Neural crest cell (in vitro differentiated cells): ENCODE results near the gene CRYBA1. TPM values are rescaled to one million over a fixed set of nuclear protein-coding genes. Genes with fewer than 3 reads are reported as not detected.

ENCODE experiments used
- DNase-seq: peaks from one replicate; pipeline ENCODE4 v3.0.0; 2021; ENCODE audit warnings: low read depth, mixed read lengths, low spot score
- H3K27ac Mint-ChIP-seq: one replicate; pipeline ENCODE4 v1.8.0; 2021; ENCODE audit warnings: mild to moderate bottlenecking, mixed read lengths; ENCODE audit not compliant: unreplicated experiment
- H3K27me3 Mint-ChIP-seq: 2 replicates; pipeline ENCODE4 v1.8.0; 2021; ENCODE audit warnings: low read depth, mild to moderate bottlenecking, mixed read lengths
- H3K36me3 Mint-ChIP-seq: 2 replicates; pipeline ENCODE4 v1.8.0; 2021; ENCODE audit warnings: low read depth, mild to moderate bottlenecking, mixed read lengths
- H3K4me1 Mint-ChIP-seq: 2 replicates; pipeline ENCODE4 v1.8.0; 2021; ENCODE audit warnings: mixed read lengths
- H3K4me3 Mint-ChIP-seq: one replicate; pipeline ENCODE4 v1.8.0; 2021; ENCODE audit warnings: mild to moderate bottlenecking, mixed read lengths
- H3K9me3 Mint-ChIP-seq: 2 replicates; pipeline ENCODE4 v1.8.0; 2021; ENCODE audit warnings: mixed read lengths
- total RNA-seq: library from RNA; stranded (reverse); gene quantifications from 2 replicates; pipeline ENCODE4 v1.2.1, GENCODE V29; 2021
- TF ChIP-seq, protein P1 (sequence below): fragments of 200-600 bp; sonication (generic); conservative IDR thresholded peaks from 2 replicates; pipeline ENCODE4 v1.5.0; 2021; ENCODE audit warnings: antibody characterized with exemption, mild to moderate bottlenecking

Gene CRYBA1
- total RNA-seq, 1 donor from 2014 or later = 2.4 TPM

DNA sequence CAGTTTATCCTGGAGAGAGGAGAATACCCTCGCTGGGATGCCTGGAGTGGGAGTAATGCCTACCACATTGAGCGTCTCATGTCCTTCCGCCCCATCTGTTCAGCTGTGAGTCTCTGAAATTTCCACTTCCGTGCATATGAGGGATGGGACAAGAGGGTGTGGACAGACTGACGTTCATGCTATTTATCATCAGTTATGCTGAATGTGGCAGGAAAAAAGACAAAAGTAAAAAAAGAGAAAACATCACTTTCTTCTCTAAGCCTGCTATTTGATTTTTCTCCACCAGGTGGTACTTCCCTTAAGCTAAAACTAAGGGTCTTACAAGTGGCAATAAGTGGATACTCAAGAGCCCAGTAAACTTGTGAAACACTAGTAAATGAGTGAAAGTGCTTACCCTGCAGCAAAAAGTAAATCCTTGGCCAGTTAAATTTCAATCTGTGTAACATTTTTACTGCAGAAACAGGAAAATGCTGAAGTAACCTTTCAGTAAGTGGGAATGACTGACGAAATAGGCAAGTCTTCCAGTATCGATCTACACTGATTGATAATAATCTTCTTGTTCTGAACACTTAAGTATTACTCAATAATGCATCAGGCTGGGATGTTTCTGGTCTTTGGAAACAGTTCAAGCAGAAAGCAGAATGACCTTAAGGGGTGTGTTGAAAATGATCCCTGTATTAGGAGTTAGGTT, 5.6 kb downstream of the CRYBA1 start:
- H3K4me3 Mint-ChIP-seq = no peak overlapping the region
- TF ChIP-seq, protein P1, sequence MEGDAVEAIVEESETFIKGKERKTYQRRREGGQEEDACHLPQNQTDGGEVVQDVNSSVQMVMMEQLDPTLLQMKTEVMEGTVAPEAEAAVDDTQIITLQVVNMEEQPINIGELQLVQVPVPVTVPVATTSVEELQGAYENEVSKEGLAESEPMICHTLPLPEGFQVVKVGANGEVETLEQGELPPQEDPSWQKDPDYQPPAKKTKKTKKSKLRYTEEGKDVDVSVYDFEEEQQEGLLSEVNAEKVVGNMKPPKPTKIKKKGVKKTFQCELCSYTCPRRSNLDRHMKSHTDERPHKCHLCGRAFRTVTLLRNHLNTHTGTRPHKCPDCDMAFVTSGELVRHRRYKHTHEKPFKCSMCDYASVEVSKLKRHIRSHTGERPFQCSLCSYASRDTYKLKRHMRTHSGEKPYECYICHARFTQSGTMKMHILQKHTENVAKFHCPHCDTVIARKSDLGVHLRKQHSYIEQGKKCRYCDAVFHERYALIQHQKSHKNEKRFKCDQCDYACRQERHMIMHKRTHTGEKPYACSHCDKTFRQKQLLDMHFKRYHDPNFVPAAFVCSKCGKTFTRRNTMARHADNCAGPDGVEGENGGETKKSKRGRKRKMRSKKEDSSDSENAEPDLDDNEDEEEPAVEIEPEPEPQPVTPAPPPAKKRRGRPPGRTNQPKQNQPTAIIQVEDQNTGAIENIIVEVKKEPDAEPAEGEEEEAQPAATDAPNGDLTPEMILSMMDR = peak; percentile 67
- H3K36me3 Mint-ChIP-seq = no peaks in the 10 kb centered on the region
- peaks cover 4% of the 10 kb centered on the region for H3K4me1 Mint-ChIP-seq
- no peaks in the 10 kb centered on the region for H3K9me3 Mint-ChIP-seq
- no peaks in the 10 kb centered on the region for H3K27me3 Mint-ChIP-seq
- no peak overlapping the region for H3K27ac Mint-ChIP-seq
- no peak for DNase-seq

DNA sequence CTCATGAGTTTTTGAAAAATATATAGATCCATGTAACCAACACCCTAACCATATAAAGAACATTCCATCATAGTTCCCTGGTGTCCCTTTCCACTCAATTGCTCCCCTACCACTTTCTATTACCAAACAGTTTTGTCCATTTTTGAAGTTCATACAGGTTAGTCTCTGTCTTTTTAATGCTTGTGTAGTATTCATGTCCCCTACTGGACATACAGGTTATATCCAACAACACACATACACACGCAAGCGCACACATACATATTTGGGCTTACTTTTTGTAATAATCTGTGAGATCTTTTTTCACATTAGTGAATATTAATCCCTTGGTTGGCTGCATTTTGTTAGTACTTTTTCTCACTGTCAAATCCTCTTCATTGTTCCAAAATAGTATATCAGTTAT, 6.4 kb downstream of the CRYBA1 start:
- no peak overlapping the region for H3K4me3 Mint-ChIP-seq
- DNase-seq = no peak
- H3K27me3 Mint-ChIP-seq = no peaks in the 10 kb centered on the region
- H3K27ac Mint-ChIP-seq = no peak overlapping the region
- H3K36me3 Mint-ChIP-seq = no peaks in the 10 kb centered on the region
- no peaks in the 10 kb centered on the region for H3K9me3 Mint-ChIP-seq
- TF ChIP-seq, protein P1 = no peak
- H3K4me1 Mint-ChIP-seq = no peaks in the 10 kb centered on the region

DNA sequence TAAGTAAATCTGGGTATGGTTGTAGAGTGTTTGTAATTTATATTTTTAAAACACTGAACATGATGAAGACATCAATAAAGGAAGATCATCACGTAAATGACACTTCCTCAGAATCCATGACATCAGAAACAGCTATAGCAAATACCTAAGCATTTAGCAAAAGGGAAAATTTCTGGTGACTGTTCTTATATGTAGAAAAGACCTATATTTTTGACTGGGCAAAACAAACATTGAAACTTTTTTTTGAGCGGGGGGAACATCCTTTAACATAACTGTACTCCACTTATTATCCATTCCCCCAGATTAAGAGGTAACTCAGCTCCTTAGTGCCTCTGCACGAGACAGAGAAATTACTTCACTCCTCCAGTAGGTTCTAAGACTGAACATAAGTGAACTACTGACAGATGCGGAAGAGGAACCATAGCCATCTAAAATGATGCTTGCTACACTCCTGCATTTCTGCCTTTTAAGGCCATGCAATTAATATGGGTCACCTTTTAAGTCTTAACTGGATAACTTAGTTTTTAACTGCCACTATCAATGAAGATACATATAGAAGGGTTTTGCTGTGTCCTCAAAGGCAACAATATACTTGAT, 9.4 kb downstream of the CRYBA1 start:
- TF ChIP-seq, protein P1 = no peak
- H3K4me1 Mint-ChIP-seq = no peaks in the 10 kb centered on the region
- DNase-seq = no peak
- no peak overlapping the region for H3K27ac Mint-ChIP-seq
- no peaks in the 10 kb centered on the region for H3K36me3 Mint-ChIP-seq
- no peak overlapping the region for H3K4me3 Mint-ChIP-seq
- H3K27me3 Mint-ChIP-seq = no peaks in the 10 kb centered on the region
- H3K9me3 Mint-ChIP-seq = no peaks in the 10 kb centered on the region

DNA sequence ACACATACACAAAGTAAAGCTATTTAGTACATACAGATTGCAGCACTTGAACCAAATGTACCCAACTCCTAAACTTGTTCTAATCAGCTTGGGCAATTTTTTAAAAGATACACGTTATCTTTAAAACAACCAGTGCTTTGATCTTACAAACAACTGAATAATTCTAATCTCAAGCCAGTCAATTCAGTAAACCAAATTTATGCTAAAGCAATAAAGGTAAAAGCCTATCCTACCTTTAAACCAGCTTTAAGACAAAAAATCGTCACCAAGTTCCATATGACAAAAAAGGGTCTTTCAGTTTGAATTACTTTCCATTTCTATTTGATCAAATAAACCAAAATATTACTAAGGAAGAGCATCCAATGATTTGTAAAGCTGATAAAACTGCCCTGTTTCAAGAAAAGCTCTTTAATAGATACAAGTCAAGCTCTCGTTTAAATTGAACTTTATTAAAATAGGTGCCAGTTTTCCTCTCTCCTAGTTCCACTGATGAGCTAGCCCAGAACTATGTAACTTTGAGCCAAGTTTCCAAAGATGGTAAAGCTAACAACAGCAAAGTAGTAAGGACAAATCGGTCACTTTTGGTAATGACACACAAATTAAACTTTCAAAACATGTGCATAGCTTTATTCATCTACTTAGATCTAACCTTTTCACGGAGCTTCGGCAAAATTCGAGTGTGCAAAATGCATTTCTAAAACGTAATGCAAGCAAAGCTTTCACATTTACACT, 10.2 kb downstream of the CRYBA1 start:
- DNase-seq = no peak
- Mint-ChIP-seq H3K4me1 (no peaks in the 10 kb centered on the region), H3K27me3 (no peaks in the 10 kb centered on the region), H3K4me3 (no peak overlapping the region), H3K36me3 (no peaks in the 10 kb centered on the region), H3K27ac (no peak overlapping the region), H3K9me3 (no peaks in the 10 kb centered on the region)
- TF ChIP-seq, protein P1 = no peak

DNA sequence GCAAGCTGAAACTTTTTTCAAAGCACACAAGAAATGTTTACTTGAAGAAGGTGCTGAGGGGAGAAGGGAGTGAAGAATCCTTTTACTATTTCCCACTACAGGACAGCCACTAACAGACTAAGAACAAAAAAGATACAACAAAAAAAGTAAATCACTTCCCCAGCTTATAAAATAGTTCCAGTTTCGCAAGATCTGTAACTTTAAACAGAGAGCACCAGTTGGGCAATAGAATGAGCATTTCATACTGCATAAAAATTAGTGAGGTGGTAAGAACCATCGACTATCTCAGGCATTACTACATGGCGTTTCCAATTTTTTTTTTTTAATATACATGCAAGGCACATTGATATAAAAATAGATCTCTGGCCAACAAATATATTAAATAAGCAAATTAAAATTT, 11.1 kb downstream of the CRYBA1 start:
- no peaks in the 10 kb centered on the region for H3K9me3 Mint-ChIP-seq
- H3K27me3 Mint-ChIP-seq = no peaks in the 10 kb centered on the region
- H3K4me3 Mint-ChIP-seq = no peak overlapping the region
- H3K27ac Mint-ChIP-seq = no peak overlapping the region
- TF ChIP-seq, protein P1 = no peak
- H3K36me3 Mint-ChIP-seq = no peaks in the 10 kb centered on the region
- no peak for DNase-seq
- no peaks in the 10 kb centered on the region for H3K4me1 Mint-ChIP-seq
